GM19372 (cell line): ENCODE measurements around the gene ATP5PD.

Experiments
- ATAC-seq: cut with Tn5 transposase; IDR thresholded peaks from one replicate; pipeline ENCODE4 v1.9.1; 2021; ENCODE audit warnings: mild to moderate bottlenecking, low read depth, moderate library complexity; ENCODE audit not compliant: unreplicated experiment

The ATP5PD gene

GRCh38 chr17:75001915-75002843 is 44.6 kb downstream of the ATP5PD start:
- no peak for ATAC-seq

- ATAC-seq, result no peak
These were observed 47.2 kb downstream of the ATP5PD start for GRCh38 chr17:74999523-74999922.

GRCh38 chr17:74998783-74999182 is 48.0 kb downstream of the ATP5PD start:
- no peak for ATAC-seq

GRCh38 chr17:74995847-74996246 is 50.9 kb downstream of the ATP5PD start:
- no peak for ATAC-seq

DNA sequence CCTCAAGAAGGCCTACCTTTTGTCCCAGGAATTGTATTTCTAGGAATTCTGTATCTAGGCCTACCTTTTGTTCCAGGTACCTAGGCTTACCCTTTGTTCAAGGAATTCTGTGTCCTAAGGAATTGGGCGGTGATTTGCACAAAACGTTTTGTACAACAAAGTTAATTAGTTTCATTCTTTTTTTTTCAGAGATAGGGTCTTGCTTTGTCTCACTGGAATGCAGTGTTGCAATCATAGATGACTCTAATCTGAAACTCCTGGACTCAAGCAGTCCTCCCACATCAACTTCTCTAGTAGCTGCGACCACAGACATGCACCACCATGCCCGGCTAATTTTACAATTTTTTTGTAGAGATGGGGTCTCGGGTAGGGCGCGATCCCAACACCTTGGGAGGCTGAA is 52.3 kb downstream of the ATP5PD start:
- no peak for ATAC-seq

DNA sequence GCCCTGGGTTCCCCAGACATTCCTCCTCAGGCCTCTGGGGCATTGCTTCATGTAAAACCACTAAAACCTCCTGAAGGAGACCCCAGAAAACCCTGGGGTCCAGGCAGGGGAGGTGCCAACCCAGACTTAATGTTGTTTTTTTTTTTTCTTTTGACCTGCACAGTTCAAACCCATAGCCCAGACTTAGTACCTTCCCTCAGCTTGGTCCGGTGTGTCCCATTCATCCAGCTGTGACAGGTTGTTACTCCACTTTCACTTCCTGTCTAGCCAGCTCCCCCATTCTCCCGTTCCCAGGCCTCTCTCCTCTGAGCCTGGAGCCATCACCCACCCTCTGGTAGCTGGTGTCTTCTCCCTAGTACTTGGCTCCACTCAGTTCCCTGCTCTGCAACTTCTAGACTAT is 54.5 kb downstream of the ATP5PD start:
- no peak for ATAC-seq

DNA sequence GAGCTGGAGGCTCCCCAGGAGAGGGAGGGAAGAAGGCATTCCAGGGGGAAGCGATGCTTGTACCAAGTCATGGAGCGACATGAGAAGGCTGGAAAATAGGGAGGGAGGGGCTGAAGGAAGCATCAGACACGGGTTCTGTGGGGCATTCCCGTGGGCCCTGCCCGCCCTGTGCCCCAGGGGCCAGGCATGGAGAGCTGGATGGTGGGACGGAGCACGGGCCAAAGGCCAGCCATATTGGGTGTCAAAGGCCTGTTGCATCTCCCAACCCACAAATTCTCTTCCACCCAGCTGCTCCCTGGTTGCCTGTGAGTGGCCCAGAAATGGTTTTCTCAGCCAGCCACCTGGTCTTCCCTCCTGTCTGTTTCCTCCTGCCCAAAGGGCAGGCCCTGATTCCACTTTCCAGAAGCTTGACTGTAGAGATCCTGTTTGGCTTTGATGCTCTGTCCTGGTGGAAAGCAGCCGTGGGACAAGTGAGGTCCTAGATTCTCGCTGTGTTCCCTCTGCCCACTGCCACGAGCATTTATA is 56.1 kb downstream of the ATP5PD start:
- ATAC-seq, result no peak
